ENCODE results near the gene TRIB2.

TRIB2 gene

DNA sequence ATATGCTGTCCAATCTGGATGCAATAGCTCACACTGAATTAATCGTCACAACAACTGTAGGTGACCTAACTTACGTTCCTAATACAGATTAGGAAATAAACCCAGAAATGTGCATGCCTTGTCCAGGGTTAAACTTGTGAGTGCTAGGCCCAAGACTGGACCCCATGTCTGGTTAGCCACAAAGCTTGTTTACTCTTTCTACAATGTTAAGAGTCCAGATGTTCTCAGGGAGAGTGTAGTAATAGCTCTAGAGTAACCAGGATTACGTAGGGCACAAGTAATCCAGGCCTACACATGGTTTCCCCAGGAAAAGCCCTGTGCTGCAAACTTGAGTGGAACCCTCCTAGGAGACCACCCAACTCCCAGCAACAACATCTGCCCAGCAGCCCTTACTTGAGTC is 26.2 kb downstream of the TRIB2 start:
- CTCF ChIA-PET, result interaction anchor here (2.5 kb wide), 1 partner anchor 11 kb away, joined by 8 read pairs; no protein-coding TSS in a partner anchor
- POLR2A ChIA-PET, result no interaction called here
- DNase-seq (ENCODE audit: extremely low spot score), result no peak
- TF ChIP-seq, protein P1, sequence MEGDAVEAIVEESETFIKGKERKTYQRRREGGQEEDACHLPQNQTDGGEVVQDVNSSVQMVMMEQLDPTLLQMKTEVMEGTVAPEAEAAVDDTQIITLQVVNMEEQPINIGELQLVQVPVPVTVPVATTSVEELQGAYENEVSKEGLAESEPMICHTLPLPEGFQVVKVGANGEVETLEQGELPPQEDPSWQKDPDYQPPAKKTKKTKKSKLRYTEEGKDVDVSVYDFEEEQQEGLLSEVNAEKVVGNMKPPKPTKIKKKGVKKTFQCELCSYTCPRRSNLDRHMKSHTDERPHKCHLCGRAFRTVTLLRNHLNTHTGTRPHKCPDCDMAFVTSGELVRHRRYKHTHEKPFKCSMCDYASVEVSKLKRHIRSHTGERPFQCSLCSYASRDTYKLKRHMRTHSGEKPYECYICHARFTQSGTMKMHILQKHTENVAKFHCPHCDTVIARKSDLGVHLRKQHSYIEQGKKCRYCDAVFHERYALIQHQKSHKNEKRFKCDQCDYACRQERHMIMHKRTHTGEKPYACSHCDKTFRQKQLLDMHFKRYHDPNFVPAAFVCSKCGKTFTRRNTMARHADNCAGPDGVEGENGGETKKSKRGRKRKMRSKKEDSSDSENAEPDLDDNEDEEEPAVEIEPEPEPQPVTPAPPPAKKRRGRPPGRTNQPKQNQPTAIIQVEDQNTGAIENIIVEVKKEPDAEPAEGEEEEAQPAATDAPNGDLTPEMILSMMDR (IDR thresholded peaks at IDR 0.05; ENCODE audit: control extremely low read depth, extremely low read depth, low read depth, missing control alignments), result no peak

DNA sequence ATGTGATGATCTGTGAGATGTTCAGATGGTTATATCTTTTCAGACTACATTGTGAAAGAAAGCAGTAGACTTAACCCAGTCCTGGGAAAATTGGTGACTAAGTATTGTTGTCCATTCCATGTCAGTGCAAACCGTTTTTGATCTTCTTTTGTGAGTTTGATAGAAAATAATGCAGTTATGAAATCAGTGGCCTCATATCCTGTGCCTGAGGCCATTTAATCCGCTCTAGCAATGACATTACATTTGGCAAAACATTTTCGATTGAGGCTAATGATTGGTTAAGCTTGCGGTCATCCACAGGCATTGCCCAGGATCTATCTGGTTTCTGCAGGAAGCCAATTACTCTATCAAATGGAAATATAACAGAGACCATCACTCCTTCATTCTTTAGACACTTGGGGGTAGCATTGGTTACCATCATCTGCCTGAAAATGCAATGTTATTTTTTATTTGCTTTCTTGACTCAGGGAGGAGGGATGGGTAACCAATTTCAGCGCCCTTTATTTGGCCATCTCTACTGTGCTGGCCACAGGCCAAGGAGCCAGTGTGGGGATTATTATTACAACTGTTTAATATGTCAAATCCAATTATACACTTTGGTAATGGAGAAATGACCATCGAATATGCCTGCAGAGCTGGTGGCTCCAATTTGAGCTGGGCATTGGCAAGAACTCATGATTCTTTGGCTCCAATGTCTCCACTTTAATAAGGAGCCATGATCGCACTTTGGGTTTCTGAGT is 33.6 kb downstream of the TRIB2 start:
- TF ChIP-seq, protein P1 (IDR thresholded peaks at IDR 0.05; ENCODE audit: control extremely low read depth, extremely low read depth, low read depth, missing control alignments), result no peak
- ChIA-PET CTCF (no interaction called here), POLR2A (no interaction called here)
- no peak for DNase-seq (ENCODE audit: extremely low spot score)

DNA sequence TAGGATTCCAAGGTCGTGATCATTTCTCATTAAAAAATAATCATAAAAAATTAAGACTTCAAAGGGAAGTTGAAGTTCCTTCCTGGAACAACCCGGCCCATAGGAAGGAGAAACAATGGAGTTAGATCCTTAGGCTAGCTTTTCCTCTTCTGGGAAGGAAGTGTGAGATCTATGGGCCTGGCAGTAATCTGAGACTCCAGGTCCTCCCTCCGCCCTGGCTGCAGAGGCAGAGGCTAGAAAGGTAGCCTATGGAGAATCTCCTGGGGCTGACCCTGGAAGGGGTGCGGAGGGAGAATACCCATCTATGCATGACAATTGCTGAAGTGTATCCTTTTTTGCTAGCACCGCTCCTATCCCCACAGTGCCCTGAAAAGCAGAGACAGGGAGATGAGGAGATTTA is 37.9 kb downstream of the TRIB2 start:
- ChIA-PET CTCF (interaction anchor here (0.9 to 2.5 kb wide), 2 partner anchors 10 to 12 kb away, joined by 3 to 8 read pairs; no protein-coding TSS in a partner anchor), POLR2A (no interaction called here)
- TF ChIP-seq, protein P1 (IDR thresholded peaks at IDR 0.05; ENCODE audit: control extremely low read depth, extremely low read depth, low read depth, missing control alignments), result no peak
- DNase-seq (ENCODE audit: extremely low spot score), result no peak

DNA sequence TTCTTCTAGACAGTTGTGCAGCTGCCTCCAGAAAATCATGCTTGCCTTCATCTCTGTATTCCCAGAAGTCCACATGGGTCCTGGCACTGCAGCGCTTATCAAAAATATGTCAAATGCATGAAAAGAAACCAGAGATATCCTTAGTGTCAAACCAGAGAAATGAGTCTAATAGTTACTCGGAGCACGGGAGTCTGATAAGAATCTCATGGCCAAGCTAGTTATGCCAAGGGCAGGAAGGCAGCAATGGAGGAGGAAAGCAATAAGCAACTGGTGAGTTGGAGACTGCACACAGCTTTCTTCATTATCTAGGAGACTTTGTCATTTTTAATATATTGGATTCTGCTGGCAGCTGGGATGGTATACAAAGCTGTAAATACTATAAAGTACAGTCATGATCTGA is 38.6 kb downstream of the TRIB2 start:
- no peak for DNase-seq (ENCODE audit: extremely low spot score)
- ChIA-PET POLR2A (no interaction called here), CTCF (interaction anchor here (0.9 to 1.9 kb wide), 3 partner anchors 10 to 16 kb away, joined by 3 to 6 read pairs (median 6); no protein-coding TSS in a partner anchor)
- TF ChIP-seq, protein P1 (IDR thresholded peaks at IDR 0.05; ENCODE audit: control extremely low read depth, extremely low read depth, low read depth, missing control alignments), result no peak

DNA sequence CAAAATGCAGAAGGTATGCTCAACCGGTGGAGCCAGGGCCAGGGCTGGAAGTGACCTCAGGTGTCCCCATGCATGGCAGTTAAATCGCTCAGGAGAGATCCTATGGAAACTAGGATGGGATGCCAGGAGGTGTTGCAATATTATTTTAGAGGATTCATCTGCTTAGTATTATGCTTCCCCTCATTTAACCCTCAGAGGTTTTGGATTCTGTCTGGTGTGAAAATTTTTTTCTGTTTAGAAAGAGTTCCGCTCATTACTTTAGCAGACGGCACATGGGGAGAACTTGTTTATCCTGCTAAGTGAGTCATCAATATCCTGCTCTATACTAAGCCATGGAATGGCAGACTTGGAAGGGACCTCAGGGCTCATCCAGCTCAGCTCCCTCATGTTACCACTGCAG is 42.5 kb downstream of the TRIB2 start:
- CTCF ChIA-PET, result interaction anchor here (1.3 kb wide), 1 partner anchor 26 kb away, joined by 3 read pairs; no protein-coding TSS in a partner anchor
- POLR2A ChIA-PET, result no interaction called here
- DNase-seq (ENCODE audit: extremely low spot score), result no peak
- TF ChIP-seq, protein P1 (IDR thresholded peaks at IDR 0.05; ENCODE audit: control extremely low read depth, extremely low read depth, low read depth, missing control alignments), result no peak

DNA sequence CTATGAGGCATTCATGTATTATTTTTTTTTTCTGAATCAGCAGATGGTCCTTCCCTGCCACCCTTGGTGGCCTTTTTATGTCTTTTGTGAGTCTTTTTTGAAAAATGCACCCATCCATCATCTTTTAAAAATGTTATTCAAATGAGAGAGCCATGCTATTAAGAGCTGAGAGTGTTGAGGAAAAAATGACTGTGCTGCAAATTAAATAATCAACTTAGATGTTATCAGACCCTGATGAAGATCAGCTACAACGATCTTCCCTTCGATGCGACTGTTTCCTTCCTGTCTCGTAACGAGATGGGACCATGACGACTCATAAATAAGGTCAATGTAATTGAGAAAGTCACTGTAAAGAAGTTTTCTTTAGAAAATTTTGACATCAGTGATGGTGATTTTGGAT is 44.4 kb downstream of the TRIB2 start:
- TF ChIP-seq, protein P1 (IDR thresholded peaks at IDR 0.05; ENCODE audit: control extremely low read depth, extremely low read depth, low read depth, missing control alignments), result no peak
- ChIA-PET POLR2A (no interaction called here), CTCF (no interaction called here)
- no peak for DNase-seq (ENCODE audit: extremely low spot score)
